A673 (cell line): Measurements from ENCODE around the gene DTNA.

ENCODE experiments used
- CTCF ChIP-seq: fragments of 300-800, 200-600 bp; sonication (generic); conservative IDR thresholded peaks from 2 replicates; pipeline ENCODE4 v1.5.1; 2017; ENCODE audit warnings: low read depth, mild to moderate bottlenecking, antibody characterized with exemption, low read length, moderate library complexity, mixed read lengths
- EZH2 ChIP-seq: fragments of 200-600 bp; sonication (generic); IDR thresholded peaks from 2 replicates; pipeline ENCODE4 v1.6.1; 2017; ENCODE audit warnings: borderline replicate concordance, low read depth, mild to moderate bottlenecking, mixed read lengths, antibody characterized with exemption, low read length; ENCODE audit not compliant: poor library complexity, severe bottlenecking

GRCh38 chr18:34913837-34914661 is 204.0 kb downstream of the DTNA start:
- TF ChIP-seq CTCF = no peak
- no peak for TF ChIP-seq EZH2
